ENCODE measurements around the gene S100A14. TPM values are rescaled to one million over a fixed set of nuclear protein-coding genes. Genes with fewer than 3 reads are reported as not detected.

Gene S100A14
- total RNA-seq, 1 experiment from 2014 or later: 0.63 TPM

DNA sequence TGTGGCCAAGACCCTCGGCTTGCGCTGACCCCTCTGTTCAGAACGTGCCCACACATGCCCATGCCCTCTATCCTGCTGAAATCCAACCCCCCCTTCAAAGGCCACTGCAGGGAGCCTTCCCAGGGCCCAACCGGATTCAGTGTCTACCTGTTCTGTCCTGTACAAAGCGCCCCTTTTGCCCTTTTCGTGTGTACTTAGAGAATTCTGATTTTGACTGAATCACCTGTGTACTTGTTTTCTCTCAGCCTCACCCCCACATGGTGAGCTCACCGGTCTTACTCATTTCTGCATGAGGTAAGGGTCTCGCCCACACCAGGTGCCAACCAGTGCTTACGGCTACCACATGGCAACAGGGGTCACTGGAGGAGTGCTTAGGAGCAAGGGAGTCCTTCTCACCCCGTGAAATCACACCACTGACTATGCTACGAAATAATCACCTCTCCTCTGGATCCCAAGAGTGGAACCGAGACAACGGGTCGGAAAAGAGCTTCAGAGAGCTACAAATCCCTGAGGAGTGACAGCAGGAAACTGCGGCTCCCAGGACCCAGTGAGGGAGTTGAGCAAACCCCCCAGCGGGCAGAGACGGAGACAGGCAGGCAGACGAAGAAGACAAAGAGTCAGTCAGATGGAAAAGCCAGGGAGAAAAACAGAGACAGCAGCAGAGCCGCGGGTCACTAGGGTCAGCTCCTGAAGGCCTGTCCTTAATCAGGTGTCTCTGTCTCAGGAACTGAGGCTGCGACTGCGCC, 48.3 kb downstream of the S100A14 start:
- no peak overlapping the region for H2BK12ac ChIP-seq (ENCODE audit: insufficient read length, low read depth, low read length)
- Mint-ChIP-seq H3K27me3 (ENCODE audit: low read depth) (peaks cover 15% of the 10 kb centered on the region), H3K36me3 (ENCODE audit: insufficient read depth in 1 of 3, low read depth in 3 of 3) (no peaks in the 10 kb centered on the region), H3K4me1 (peaks cover 33 to 35% of the 10 kb centered on the region in 2 experiments), H3K4me3 (peak overlapping the region in 1 of 2 experiments; percentile 39; a peak in 3 of 5 replicates), H3K27ac (peak overlapping the region in 2 of 3 experiments; percentile 4 to 91; a peak in 3 of 7 replicates), H3K9me3 (no peaks in the 10 kb centered on the region)
- no peaks in the 10 kb centered on the region for H3K27me3 ChIP-seq (ENCODE audit: insufficient read depth, low read length)
- no peak overlapping the region for H3K9ac ChIP-seq (ENCODE audit: extremely low read depth, insufficient read length, low read length)
- H3T11ph ChIP-seq (ENCODE audit: low read length): no peak overlapping the region
- peak overlapping the region; percentile 4 for H3K18ac ChIP-seq (ENCODE audit: insufficient read length, low read depth, low read length)
- H4K91ac ChIP-seq (ENCODE audit: insufficient read length, low read depth, low read length): no peak overlapping the region
- H3K4ac ChIP-seq (ENCODE audit: low read depth, low read length): no peak overlapping the region
- H3K23ac ChIP-seq (ENCODE audit: insufficient read length, low read depth, low read length): no peak overlapping the region
- TF ChIP-seq, protein P1, sequence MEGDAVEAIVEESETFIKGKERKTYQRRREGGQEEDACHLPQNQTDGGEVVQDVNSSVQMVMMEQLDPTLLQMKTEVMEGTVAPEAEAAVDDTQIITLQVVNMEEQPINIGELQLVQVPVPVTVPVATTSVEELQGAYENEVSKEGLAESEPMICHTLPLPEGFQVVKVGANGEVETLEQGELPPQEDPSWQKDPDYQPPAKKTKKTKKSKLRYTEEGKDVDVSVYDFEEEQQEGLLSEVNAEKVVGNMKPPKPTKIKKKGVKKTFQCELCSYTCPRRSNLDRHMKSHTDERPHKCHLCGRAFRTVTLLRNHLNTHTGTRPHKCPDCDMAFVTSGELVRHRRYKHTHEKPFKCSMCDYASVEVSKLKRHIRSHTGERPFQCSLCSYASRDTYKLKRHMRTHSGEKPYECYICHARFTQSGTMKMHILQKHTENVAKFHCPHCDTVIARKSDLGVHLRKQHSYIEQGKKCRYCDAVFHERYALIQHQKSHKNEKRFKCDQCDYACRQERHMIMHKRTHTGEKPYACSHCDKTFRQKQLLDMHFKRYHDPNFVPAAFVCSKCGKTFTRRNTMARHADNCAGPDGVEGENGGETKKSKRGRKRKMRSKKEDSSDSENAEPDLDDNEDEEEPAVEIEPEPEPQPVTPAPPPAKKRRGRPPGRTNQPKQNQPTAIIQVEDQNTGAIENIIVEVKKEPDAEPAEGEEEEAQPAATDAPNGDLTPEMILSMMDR (conservative IDR thresholded peaks at IDR 0.05): no peak
- no peaks in the 10 kb centered on the region for H3K79me1 ChIP-seq (ENCODE audit: insufficient read depth, low read depth, low read length, poor library complexity, severe bottlenecking)
- peak overlapping the region; percentile 23 for H3K4me2 ChIP-seq (ENCODE audit: insufficient read depth, insufficient read length, low read length)
- H3K23me2 ChIP-seq (ENCODE audit: insufficient read length, low read depth, low read length, poor library complexity, severe bottlenecking): no peaks in the 10 kb centered on the region
- H4K8ac ChIP-seq (replicated peaks; ENCODE audit: insufficient read length, low read depth, low read length): no peak overlapping the region
- no peaks in the 10 kb centered on the region for H3K9me3 ChIP-seq (ENCODE audit: control insufficient read depth, low read depth, low read length)
- no peak overlapping the region for H4K5ac ChIP-seq (ENCODE audit: insufficient read length, low read depth, low read length)
- no peak overlapping the region for H3K27ac ChIP-seq (ENCODE audit: insufficient read length, low read depth, low read length)
- no peak overlapping the region for H3K56ac ChIP-seq (ENCODE audit: insufficient read length, low read depth, low read length)
- 0 out of 2 replicates have a peak overlapping the region, but pooled peaks have one; percentile 28 for H3K14ac ChIP-seq (ENCODE audit: insufficient read depth, low read length)
- DNase-seq: peak; percentile 53
- no peak overlapping the region for H2BK15ac ChIP-seq (ENCODE audit: low read depth, low read length)
- H2BK20ac ChIP-seq (ENCODE audit: low read depth, low read length, poor library complexity, severe bottlenecking): no peak overlapping the region
- peaks cover 3% of the 10 kb centered on the region for H4K20me1 ChIP-seq (ENCODE audit: control insufficient read depth, insufficient read depth, insufficient read length)
- H2BK120ac ChIP-seq (ENCODE audit: low read depth, low read length, poor library complexity, severe bottlenecking): no peak overlapping the region
- H2AFZ ChIP-seq (ENCODE audit: low read length): no peak overlapping the region
- no peak overlapping the region for H2AK5ac ChIP-seq (ENCODE audit: insufficient read length, low read length)
- no peak overlapping the region for H2BK5ac ChIP-seq (ENCODE audit: insufficient read length, low read length)
- no CpG with 5 or more reads among the region's 22 CpGs for WGBS (ENCODE audit: extremely low coverage, insufficient read length, low lambda C conversion rate)
- H3K79me2 ChIP-seq (ENCODE audit: insufficient read depth, low read length): no peaks in the 10 kb centered on the region
- peaks cover 7% of the 10 kb centered on the region; the same call in 1 of the 2 replicates for H3K4me1 ChIP-seq (ENCODE audit: insufficient read depth, low read length)
